Measurements from ENCODE around the gene RNF212B. TPM values are rescaled to one million over a fixed set of nuclear protein-coding genes. Genes with fewer than 3 reads are reported as not detected.
A peak's percentile ranks its signal among the peaks of the same experiment; 100 is the strongest.

RNF212B gene
- total and polyA plus RNA-seq, 2 of the 13 experiments (the other 11 are each of a cell fraction or from before 2014, with no cell fraction given) = 0.05 TPM; not detected in 1

DNA sequence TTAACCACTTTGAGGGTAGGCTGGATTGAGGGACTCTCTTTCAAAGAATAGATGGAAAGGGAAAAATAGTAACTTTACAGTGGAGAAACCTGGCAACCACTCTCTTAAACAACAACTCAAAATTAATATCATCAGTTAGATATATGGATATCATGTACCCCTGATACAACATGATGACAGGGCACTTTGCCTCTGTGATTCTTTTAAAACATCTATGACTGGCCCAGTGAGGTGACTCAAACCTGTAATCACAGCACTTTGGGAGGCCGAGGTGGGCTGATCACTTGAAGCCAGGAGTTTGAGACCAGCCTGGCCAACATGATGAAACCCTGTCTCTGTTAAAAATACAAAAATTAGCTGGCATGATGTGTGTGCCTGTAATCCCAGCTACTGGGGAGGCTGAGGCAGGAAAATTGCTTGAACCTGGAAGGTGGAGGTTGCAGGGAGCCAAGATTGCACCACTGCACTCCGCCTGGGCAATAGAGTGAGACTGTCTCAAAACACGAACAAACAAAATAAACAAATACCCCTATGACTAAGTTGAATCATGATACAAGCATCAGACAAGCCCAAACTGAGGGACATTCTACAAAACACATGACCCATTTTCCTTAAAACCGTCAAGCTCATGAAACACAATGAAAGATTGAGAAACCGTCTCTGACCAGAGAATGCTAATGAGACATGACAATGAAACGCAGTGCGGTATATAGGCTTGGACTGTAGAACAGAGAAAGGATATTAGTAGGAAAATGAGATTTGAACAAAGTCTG, 27.9 kb upstream of the RNF212B start:
- intact Hi-C loops (cut with micrococcal nuclease; ENCODE audit: unreplicated experiment) = no loop called here
- DNase-seq (ENCODE audit: low spot score) (no peak), ATAC-seq (no peak), FAIRE-seq (no peak)
- WGBS (ENCODE audit: low lambda C conversion rate) = 49% methylated on average over 7 of the region's 7 CpGs
- Histone ChIP-seq H3K4me2 (ENCODE audit: low read depth, low read length) (no peak overlapping the region), H3K9me3 (ENCODE audit: low read length) (peaks cover under 1% of the 10 kb centered on the region; the same call in 1 of the 2 replicates), H3K4me3 (replicated peaks in 1 of 3; ENCODE audit: insufficient read depth in 1 of 3, low read depth in 2 of 3, low read length in 3 of 3) (no peak overlapping the region), H3K4me1 (ENCODE audit: insufficient read depth, low read length) (no peaks in the 10 kb centered on the region), H4K20me1 (ENCODE audit: insufficient read depth, low read length) (no peaks in the 10 kb centered on the region), H3K27me3 (ENCODE audit: control insufficient read depth in 1 of 2, insufficient read depth in 2 of 2, low read length in 2 of 2) (peaks cover 0 to 15% of the 10 kb centered on the region in 2 experiments; a peak in 1 of 5 replicates), H3K9ac (ENCODE audit: insufficient read depth, low read depth, low read length) (no peak overlapping the region), H3K36me3 (replicated peaks in 1 of 2; ENCODE audit: control insufficient read depth in 1 of 2, insufficient read depth in 2 of 2, low read length in 2 of 2) (no peaks in the 10 kb centered on the region), H2AFZ (ENCODE audit: low read length) (no peak overlapping the region), H3K27ac (ENCODE audit: extremely low read length, insufficient read depth, low read length) (no peak overlapping the region), H3K79me2 (ENCODE audit: insufficient read depth, low read length) (no peaks in the 10 kb centered on the region)
- BruUV-seq (replicated peaks) = no TSS peak
- TF ChIP-seq MAFF (IDR thresholded peaks at IDR 0.05; ENCODE audit: low read depth, low read length) (0 out of 2 replicates have a peak, but pooled peaks have one; percentile 6), ZNF850 (CRISPR knock-in tag; conservative IDR thresholded peaks at IDR 0.05) (no peak), ZBTB43 (CRISPR knock-in tag; conservative IDR thresholded peaks at IDR 0.05) (no peak)
- TF ChIP-seq, protein P1, sequence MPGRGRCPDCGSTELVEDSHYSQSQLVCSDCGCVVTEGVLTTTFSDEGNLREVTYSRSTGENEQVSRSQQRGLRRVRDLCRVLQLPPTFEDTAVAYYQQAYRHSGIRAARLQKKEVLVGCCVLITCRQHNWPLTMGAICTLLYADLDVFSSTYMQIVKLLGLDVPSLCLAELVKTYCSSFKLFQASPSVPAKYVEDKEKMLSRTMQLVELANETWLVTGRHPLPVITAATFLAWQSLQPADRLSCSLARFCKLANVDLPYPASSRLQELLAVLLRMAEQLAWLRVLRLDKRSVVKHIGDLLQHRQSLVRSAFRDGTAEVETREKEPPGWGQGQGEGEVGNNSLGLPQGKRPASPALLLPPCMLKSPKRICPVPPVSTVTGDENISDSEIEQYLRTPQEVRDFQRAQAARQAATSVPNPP (CRISPR knock-in tag; IDR thresholded peaks at IDR 0.05) = no peak
- ChIA-PET CTCF (ENCODE audit: low intra/inter-chr PET ratio, low total read pairs) (no interaction called here), POLR2A (no interaction called here)
- in situ Hi-C loops (cut with HindIII; ENCODE audit: extremely low pct_ligation_motif_present, low pct_unique_long_range_greater_than_20kb) = no loop called here

- H3K9ac ChIP-seq (ENCODE audit: insufficient read depth, low read depth, low read length) = no peak overlapping the region
- H3K27me3 ChIP-seq (ENCODE audit: control insufficient read depth in 1 of 2, insufficient read depth in 2 of 2, low read length in 2 of 2) = 0 out of 5 replicates have a peak, but pooled peaks cover 0 to 9% of the 10 kb centered on the region in 2 experiments
- ChIA-PET CTCF (ENCODE audit: low intra/inter-chr PET ratio, low total read pairs) (no interaction called here), POLR2A (no interaction called here)
- H4K20me1 ChIP-seq (ENCODE audit: insufficient read depth, low read length) = no peaks in the 10 kb centered on the region
- no peak overlapping the region for H3K4me2 ChIP-seq (ENCODE audit: low read depth, low read length)
- 2% methylated on average over 1 of the region's 1 CpG for WGBS (ENCODE audit: low lambda C conversion rate)
- FAIRE-seq (no peak), DNase-seq (ENCODE audit: low spot score) (no peak), ATAC-seq (no peak)
- H3K36me3 ChIP-seq (replicated peaks in 1 of 2; ENCODE audit: control insufficient read depth in 1 of 2, insufficient read depth in 2 of 2, low read length in 2 of 2) = no peaks in the 10 kb centered on the region
- intact Hi-C loops (cut with micrococcal nuclease; ENCODE audit: unreplicated experiment) (no loop called here), in situ Hi-C loops (cut with HindIII; ENCODE audit: extremely low pct_ligation_motif_present, low pct_unique_long_range_greater_than_20kb) (no loop called here)
- H3K4me1 ChIP-seq (ENCODE audit: insufficient read depth, low read length) = no peaks in the 10 kb centered on the region
- peak; percentile 97; the same call in 1 of the 2 replicates for TF ChIP-seq ZFP1 (CRISPR knock-in tag; IDR thresholded peaks at IDR 0.05)
- TF ChIP-seq, protein P2, sequence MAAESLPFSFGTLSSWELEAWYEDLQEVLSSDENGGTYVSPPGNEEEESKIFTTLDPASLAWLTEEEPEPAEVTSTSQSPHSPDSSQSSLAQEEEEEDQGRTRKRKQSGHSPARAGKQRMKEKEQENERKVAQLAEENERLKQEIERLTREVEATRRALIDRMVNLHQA (CRISPR knock-in tag; IDR thresholded peaks at IDR 0.05) = no peak
- 0 out of 2 replicates have a peak, but pooled peaks have one; percentile 6 for TF ChIP-seq LCORL (IDR thresholded peaks at IDR 0.05)
- TF ChIP-seq LCORL (CRISPR knock-in tag; IDR thresholded peaks at IDR 0.05) = no peak
- TF ChIP-seq ETV6 (CRISPR knock-in tag; conservative IDR thresholded peaks at IDR 0.05) = no peak
- H3K9me3 ChIP-seq (ENCODE audit: low read length) = peaks cover 10% of the 10 kb centered on the region
- no TSS peak for BruUV-seq (replicated peaks)
- no peak overlapping the region for H2AFZ ChIP-seq (ENCODE audit: low read length)
- no peak overlapping the region for H3K4me3 ChIP-seq (replicated peaks in 1 of 3; ENCODE audit: insufficient read depth in 1 of 3, low read depth in 2 of 3, low read length in 3 of 3)
- H3K27ac ChIP-seq (ENCODE audit: extremely low read length, insufficient read depth, low read length) = no peak overlapping the region
- no peaks in the 10 kb centered on the region for H3K79me2 ChIP-seq (ENCODE audit: insufficient read depth, low read length)
Observed at GRCh38 chr14:23215421-23215820, 22.3 kb upstream of the RNF212B start.

Data from HepG2 (cell line).